ENCODE results near the gene PTPN14.
A peak's percentile ranks its signal among the peaks of the same experiment; 100 is the strongest.

The PTPN14 gene

DNA sequence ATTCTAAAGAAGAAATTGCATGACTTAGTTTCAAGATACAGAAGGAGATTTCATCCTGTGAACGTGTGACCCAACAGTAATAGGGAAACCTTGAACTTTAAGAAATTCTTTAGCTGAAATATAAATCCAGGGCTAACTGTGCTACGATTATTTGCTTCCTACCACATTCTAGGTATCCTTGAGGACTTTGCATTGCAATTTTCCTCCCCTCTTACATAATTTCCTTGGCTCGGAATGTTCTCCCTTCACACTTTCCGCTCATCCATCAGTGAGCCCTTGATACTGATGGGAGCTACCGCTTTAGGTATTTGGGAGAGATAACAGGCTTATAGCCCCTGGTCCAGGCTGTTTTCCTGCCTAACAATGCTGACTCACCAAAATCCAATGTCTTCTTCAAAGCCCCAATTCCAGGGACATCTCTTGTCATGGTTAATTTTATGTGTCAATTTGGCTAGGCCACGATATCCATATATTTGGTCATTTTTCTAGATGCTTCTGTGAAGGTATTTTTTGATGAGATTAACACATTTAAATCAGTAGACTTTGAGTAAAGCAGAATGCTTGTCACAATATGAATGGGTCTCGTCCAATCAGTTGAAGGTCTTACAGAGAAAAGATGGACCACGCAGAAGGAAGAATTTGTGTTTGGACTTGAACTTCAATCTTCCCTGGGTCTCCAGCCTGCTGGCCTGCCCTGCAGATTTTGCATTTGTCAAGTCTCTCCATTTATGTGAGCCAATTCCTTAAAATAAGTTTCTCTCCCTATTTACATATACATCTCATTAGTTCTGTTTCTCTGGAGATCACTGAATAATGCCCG, 121.2 kb downstream of the PTPN14 start:
- H3K4me3 ChIP-seq (ENCODE audit: low read depth, low read length): no peak overlapping the region
- no peak for DNase-seq (ENCODE audit: low read depth)

GRCh38 chr1:214427871-214428277, 123.5 kb downstream of the PTPN14 start:
- DNase-seq (ENCODE audit: low read depth): peak; percentile 88
- H3K4me3 ChIP-seq (ENCODE audit: low read depth, low read length): no peak overlapping the region; the same call in 1 of the 2 replicates
- TF ChIP-seq, protein P1, sequence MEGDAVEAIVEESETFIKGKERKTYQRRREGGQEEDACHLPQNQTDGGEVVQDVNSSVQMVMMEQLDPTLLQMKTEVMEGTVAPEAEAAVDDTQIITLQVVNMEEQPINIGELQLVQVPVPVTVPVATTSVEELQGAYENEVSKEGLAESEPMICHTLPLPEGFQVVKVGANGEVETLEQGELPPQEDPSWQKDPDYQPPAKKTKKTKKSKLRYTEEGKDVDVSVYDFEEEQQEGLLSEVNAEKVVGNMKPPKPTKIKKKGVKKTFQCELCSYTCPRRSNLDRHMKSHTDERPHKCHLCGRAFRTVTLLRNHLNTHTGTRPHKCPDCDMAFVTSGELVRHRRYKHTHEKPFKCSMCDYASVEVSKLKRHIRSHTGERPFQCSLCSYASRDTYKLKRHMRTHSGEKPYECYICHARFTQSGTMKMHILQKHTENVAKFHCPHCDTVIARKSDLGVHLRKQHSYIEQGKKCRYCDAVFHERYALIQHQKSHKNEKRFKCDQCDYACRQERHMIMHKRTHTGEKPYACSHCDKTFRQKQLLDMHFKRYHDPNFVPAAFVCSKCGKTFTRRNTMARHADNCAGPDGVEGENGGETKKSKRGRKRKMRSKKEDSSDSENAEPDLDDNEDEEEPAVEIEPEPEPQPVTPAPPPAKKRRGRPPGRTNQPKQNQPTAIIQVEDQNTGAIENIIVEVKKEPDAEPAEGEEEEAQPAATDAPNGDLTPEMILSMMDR (IDR thresholded peaks at IDR 0.05; ENCODE audit: insufficient read depth, low read depth, low read length, missing control alignments): no peak

More for the DNA sequence above, 121.2 kb downstream of the PTPN14 start:
- TF ChIP-seq, protein P1 (IDR thresholded peaks at IDR 0.05; ENCODE audit: insufficient read depth, low read depth, low read length, missing control alignments): no peak

DNA sequence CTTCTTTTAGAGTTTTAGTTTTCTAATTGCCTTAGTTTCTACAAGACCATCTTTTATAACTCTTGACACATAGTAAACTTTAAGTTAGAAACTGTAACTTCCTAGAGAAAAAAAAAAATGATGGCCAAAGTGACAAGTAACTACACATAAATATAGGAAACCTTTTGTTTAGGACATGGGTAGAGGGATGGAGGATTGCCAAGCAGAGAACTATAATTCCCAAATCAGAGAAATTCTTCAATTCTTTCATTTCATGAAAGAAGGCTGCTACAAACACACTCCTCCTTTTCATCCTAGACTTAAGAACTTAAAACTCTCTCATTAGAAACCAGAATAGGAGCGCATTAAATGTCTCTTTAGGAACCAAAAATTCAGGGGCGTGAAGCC, 125.0 kb downstream of the PTPN14 start:
- DNase-seq (ENCODE audit: low read depth): no peak
- no peak overlapping the region for H3K4me3 ChIP-seq (ENCODE audit: low read depth, low read length)
- TF ChIP-seq, protein P1 (IDR thresholded peaks at IDR 0.05; ENCODE audit: insufficient read depth, low read depth, low read length, missing control alignments): no peak

- TF ChIP-seq, protein P1 (IDR thresholded peaks at IDR 0.05; ENCODE audit: insufficient read depth, low read depth, low read length, missing control alignments): no peak
- H3K4me3 ChIP-seq (ENCODE audit: low read depth, low read length): no peak overlapping the region
- no peak for DNase-seq (ENCODE audit: low read depth)
Observed at GRCh38 chr1:214425716-214426425, 125.5 kb downstream of the PTPN14 start.

DNA sequence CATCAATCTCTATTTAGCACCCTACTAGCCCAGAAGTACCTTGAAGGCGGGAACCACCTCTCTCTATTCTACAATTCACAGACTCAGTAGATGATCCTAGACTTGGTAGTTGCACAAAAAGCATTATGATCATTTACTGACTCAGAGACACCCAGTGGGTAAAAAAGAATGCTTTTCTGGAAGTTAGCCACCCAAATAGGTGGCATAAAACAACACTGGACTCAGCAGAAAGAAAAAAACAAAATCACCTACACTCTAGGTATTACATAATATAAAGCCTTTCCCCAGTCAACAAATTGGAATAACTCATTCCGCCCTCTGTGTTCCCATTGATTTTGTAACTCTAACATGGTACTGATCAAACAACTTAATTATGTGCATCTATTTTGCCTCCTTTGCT, 126.3 kb downstream of the PTPN14 start:
- no peak for DNase-seq (ENCODE audit: low read depth)
- TF ChIP-seq, protein P1 (IDR thresholded peaks at IDR 0.05; ENCODE audit: insufficient read depth, low read depth, low read length, missing control alignments): no peak
- no peak overlapping the region for H3K4me3 ChIP-seq (ENCODE audit: low read depth, low read length)

DNA sequence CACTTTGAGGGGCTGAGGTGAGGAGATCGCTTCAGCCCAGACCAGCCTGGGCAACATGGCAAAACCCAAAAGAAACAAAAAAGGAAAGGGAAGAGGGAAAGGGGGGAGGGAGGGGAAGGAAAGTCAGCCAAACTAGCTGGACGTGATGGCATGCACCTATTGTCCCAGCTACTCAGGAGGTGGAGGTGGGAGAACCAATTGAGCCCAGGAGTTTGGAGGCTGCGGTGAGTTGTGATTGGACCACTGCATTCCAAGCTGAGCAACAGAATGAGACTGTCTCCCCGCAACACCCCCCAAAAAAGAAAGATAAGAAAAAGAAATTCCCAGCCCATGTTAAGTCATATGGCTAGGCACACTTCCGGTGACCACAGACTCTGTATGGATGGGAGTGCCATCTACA, 128.4 kb downstream of the PTPN14 start:
- no peak overlapping the region for H3K4me3 ChIP-seq (ENCODE audit: low read depth, low read length)
- DNase-seq (ENCODE audit: low read depth): no peak

More for the DNA sequence above, 128.4 kb downstream of the PTPN14 start:
- TF ChIP-seq, protein P1 (IDR thresholded peaks at IDR 0.05; ENCODE audit: insufficient read depth, low read depth, low read length, missing control alignments): no peak
